Activated naive CD4-positive, alpha-beta T cell treated with anti-CD3 and anti-CD28 coated beads, Interleukin-2, amount 10 ng/mL, durations not matched to agents 5 hours and 36 hours (primary cell): ENCODE results near the gene UNC50. TPM values are rescaled to one million over a fixed set of nuclear protein-coding genes. Genes with fewer than 3 reads are reported as not detected.

Experiments used
- total RNA-seq, 2 experiments: library from RNA; stranded (reverse); gene quantifications; one replicate each; pipeline ENCODE4 v1.2.3, GENCODE V29; 2021

Gene UNC50
- 10 to 100 TPM; 28.4 to 29.8 TPM for total RNA-seq

GRCh38 chr2:98608116-98608961, at the start of gene UNC50, which contains the start of gene COA5:
UNC50 (plus strand) TSS chr2:98608589; CDS start chr2:98609760, 1,171 bp downstream.
COA5 (minus strand) TSS chr2:98608512; CDS start chr2:98608405, 107 bp downstream.

Other genes with a start within 250 kb of the UNC50 start
- 100 to 1,000 TPM; 147 to 148 TPM for gene INPP4A, start 163.7 kb upstream of the UNC50 start, total RNA-seq
- gene COA5, start 77 bp upstream of the UNC50 start, total RNA-seq = 10 to 100 TPM; 28.5 to 30.9 TPM
- 10 to 100 TPM; 92.9 to 95.2 TPM for gene MGAT4A, start 122.5 kb downstream of the UNC50 start, total RNA-seq